Activated T-cell treated with anti-CD3 and anti-CD28 coated beads, Interleukin-2, amount 50 U/mL, for 4 hours (primary cell): ENCODE data around the gene SNX8. TPM values are rescaled to one million over a fixed set of nuclear protein-coding genes. Genes with fewer than 3 reads are reported as not detected.

ENCODE experiments used
- ATAC-seq, 2 donors: fragments of 200-7000 bp; cut with Tn5 transposase; one replicate each; pipeline ENCODE4 v1.10.0; 2021
- DNase-seq: peaks from one replicate; pipeline ENCODE4 v3.0.0-alpha.2; 2020
- H3K27me3 Mint-ChIP-seq: one replicate; pipeline ENCODE4 v1.8.0; 2021; ENCODE audit warnings: low read depth, mixed read lengths
- H3K36me3 Mint-ChIP-seq: one replicate; pipeline ENCODE4 v1.8.0; 2022; ENCODE audit warnings: mixed read lengths; ENCODE audit not compliant: insufficient read depth
- H3K4me1 Mint-ChIP-seq: one replicate; pipeline ENCODE4 v1.8.0; 2021; ENCODE audit warnings: low read depth, mixed read lengths
- H3K4me3 Mint-ChIP-seq: one replicate; pipeline ENCODE4 v1.8.0; 2021; ENCODE audit warnings: mild to moderate bottlenecking, moderate library complexity, mixed read lengths
- H3K9me3 Mint-ChIP-seq: one replicate; pipeline ENCODE4 v1.8.0; 2021; ENCODE audit warnings: mixed read lengths
- total RNA-seq, 3 donors: library from RNA; stranded (reverse); gene quantifications; one replicate each; pipeline ENCODE4 v1.2.1, GENCODE V29; 2021

SNX8 gene
- total RNA-seq, 3 donors from 2014 or later, result 51.9 to 54.0 (median 53.9) TPM

DNA sequence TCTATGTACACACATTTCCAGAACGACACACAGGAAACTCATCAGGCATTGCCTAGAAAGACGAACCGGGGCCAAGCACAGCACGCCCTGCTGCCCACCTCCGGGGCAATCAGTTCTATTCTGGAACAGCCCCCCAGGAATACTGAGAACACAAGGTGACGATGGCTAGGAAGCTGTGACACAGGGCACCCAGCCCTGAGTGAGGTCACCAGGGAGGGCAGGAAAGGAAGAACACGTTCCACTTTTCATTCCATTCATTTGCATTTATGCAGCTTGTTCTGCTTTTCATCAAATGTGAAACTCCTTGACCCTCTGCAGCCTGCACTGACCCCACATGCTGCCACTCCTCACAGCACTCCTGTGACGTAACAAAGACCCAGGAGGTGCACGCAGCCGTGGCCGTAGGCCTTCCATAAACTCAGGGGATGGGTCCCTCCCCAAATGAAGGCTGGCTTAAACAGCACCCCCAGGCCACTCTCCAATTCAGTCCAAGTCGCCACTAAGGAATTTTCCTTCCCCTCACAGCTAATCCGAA, 110.4 kb downstream of the SNX8 start:
- peaks cover 15% of the 10 kb centered on the region for H3K36me3 Mint-ChIP-seq
- ATAC-seq (no peak), DNase-seq (no peak)
- H3K9me3 Mint-ChIP-seq, result no peaks in the 10 kb centered on the region
- H3K4me3 Mint-ChIP-seq, result no peak overlapping the region
- no peaks in the 10 kb centered on the region for H3K27me3 Mint-ChIP-seq
- no peaks in the 10 kb centered on the region for H3K4me1 Mint-ChIP-seq

- Mint-ChIP-seq H3K4me1 (no peaks in the 10 kb centered on the region), H3K9me3 (no peaks in the 10 kb centered on the region)
Observed at GRCh38 chr7:2202901-2203765, 111.1 kb downstream of the SNX8 start.

GRCh38 chr7:2202361-2202761, 111.9 kb downstream of the SNX8 start:
- H3K4me3 Mint-ChIP-seq, result no peak overlapping the region
- ATAC-seq (no peak), DNase-seq (no peak)
- H3K36me3 Mint-ChIP-seq, result peaks cover 16% of the 10 kb centered on the region
- no peaks in the 10 kb centered on the region for H3K9me3 Mint-ChIP-seq
- no peaks in the 10 kb centered on the region for H3K4me1 Mint-ChIP-seq
- H3K27me3 Mint-ChIP-seq, result no peaks in the 10 kb centered on the region

More at GRCh38 chr7:2202901-2203765, 111.1 kb downstream of the SNX8 start:
- peaks cover 13% of the 10 kb centered on the region for H3K36me3 Mint-ChIP-seq
- H3K4me3 Mint-ChIP-seq, result no peak overlapping the region
- ATAC-seq, result no peak
- H3K27me3 Mint-ChIP-seq, result no peaks in the 10 kb centered on the region
- peak; percentile 1 for DNase-seq

Other genes starting within 250 kb of the SNX8 start
- gene MAD1L1, start 81.5 kb downstream of the SNX8 start, total RNA-seq, result 10 to 100 TPM; 55.8 to 59.4 (median 57.9) TPM
- 10 to 100 TPM; 49.9 to 56.5 (median 51.2) TPM for gene MRM2, start 72.2 kb downstream of the SNX8 start, total RNA-seq
- 100 to 1,000 TPM in 1 of 3 donors, 10 to 100 TPM in 2; 83.7 to 105 (median 96.8) TPM for gene NUDT1, start 72.2 kb downstream of the SNX8 start, total RNA-seq
- 100 to 1,000 TPM; 448 to 483 (median 474) TPM for gene EIF3B, start 40.4 kb upstream of the SNX8 start, total RNA-seq
- gene CHST12, start 89.2 kb upstream of the SNX8 start, total RNA-seq, result 1 to 10 TPM; 4.9 to 6.5 (median 5.9) TPM
- gene GRIFIN, start 162.0 kb upstream of the SNX8 start, total RNA-seq, result not detected
- 10 to 100 TPM; 16.1 to 17.7 (median 17.7) TPM for gene LFNG, start 205.3 kb upstream of the SNX8 start, total RNA-seq
- 10 to 100 TPM; 40.7 to 55.0 (median 42.6) TPM for gene BRAT1, start 241.1 kb upstream of the SNX8 start, total RNA-seq
- gene IQCE, start 244.5 kb upstream of the SNX8 start, total RNA-seq, result 10 to 100 TPM in 1 of 3 donors, 1 to 10 TPM in 2; 8.9 to 10.4 (median 9.0) TPM